GM21526 (cell line): ENCODE measurements around the gene CELF4.

Experiments used
- ATAC-seq: cut with Tn5 transposase; IDR thresholded peaks from one replicate; pipeline ENCODE4 v1.9.1; 2021; ENCODE audit warnings: moderate library complexity; ENCODE audit not compliant: unreplicated experiment, low FRiP score

Gene CELF4

GRCh38 chr18:37565101-37565976, at the start of gene CELF4:
Gene CELF4, minus strand, starts transcription at chr18:37565798.
- ATAC-seq = no peak

- ATAC-seq = no peak
These were observed 47.6 kb upstream of the CELF4 start for GRCh38 chr18:37613253-37613565.

GRCh38 chr18:37612524-37613252, 47.1 kb upstream of the CELF4 start:
- ATAC-seq = no peak

GRCh38 chr18:37611614-37612279, 46.1 kb upstream of the CELF4 start:
- ATAC-seq = no peak

GRCh38 chr18:37608876-37609275, 43.3 kb upstream of the CELF4 start:
- no peak for ATAC-seq

GRCh38 chr18:37607281-37607680, 41.7 kb upstream of the CELF4 start:
- no peak for ATAC-seq

- no peak for ATAC-seq
These were observed 38.4 kb upstream of the CELF4 start for GRCh38 chr18:37604032-37604431.

- no peak for ATAC-seq
These were observed 33.6 kb upstream of the CELF4 start for GRCh38 chr18:37598966-37599896.

GRCh38 chr18:37598396-37598795, 32.8 kb upstream of the CELF4 start:
- ATAC-seq = no peak

GRCh38 chr18:37590346-37590745, 24.7 kb upstream of the CELF4 start:
- no peak for ATAC-seq

GRCh38 chr18:37588289-37588688, 22.7 kb upstream of the CELF4 start:
- ATAC-seq = no peak

- no peak for ATAC-seq
These were observed 21.1 kb upstream of the CELF4 start for GRCh38 chr18:37586656-37587225.

GRCh38 chr18:37584952-37585695, 19.5 kb upstream of the CELF4 start:
- ATAC-seq = no peak

GRCh38 chr18:37584217-37584616, 18.6 kb upstream of the CELF4 start:
- ATAC-seq = no peak

GRCh38 chr18:37582261-37582660, 16.7 kb upstream of the CELF4 start:
- no peak for ATAC-seq

GRCh38 chr18:37578886-37579513, 13.4 kb upstream of the CELF4 start:
- peak; percentile 69 for ATAC-seq

GRCh38 chr18:37578182-37578678, 12.6 kb upstream of the CELF4 start:
- no peak for ATAC-seq

- no peak for ATAC-seq
These were observed 11.5 kb upstream of the CELF4 start for GRCh38 chr18:37577051-37577611.
